Activated naive CD8-positive, alpha-beta T cell treated with anti-CD3 and anti-CD28 coated beads for 36 hours (primary cell): ENCODE measurements around the gene GRIP1. TPM values are rescaled to one million over a fixed set of nuclear protein-coding genes. Genes with fewer than 3 reads are reported as not detected.
A peak's percentile ranks its signal among the peaks of the same experiment; 100 is the strongest.

Experiments used
- DNase-seq: peaks from one replicate; pipeline ENCODE4 v3.0.0; 2021
- H3K27ac Mint-ChIP-seq: one replicate; pipeline ENCODE4 v1.8.0; 2022; ENCODE audit warnings: mild to moderate bottlenecking, moderate library complexity, mixed read lengths
- H3K27me3 Mint-ChIP-seq: one replicate; pipeline ENCODE4 v1.8.0; 2022; ENCODE audit warnings: mild to moderate bottlenecking, mixed read lengths
- H3K36me3 Mint-ChIP-seq: one replicate; pipeline ENCODE4 v1.8.0; 2021; ENCODE audit warnings: mild to moderate bottlenecking, mixed read lengths
- H3K4me1 Mint-ChIP-seq: one replicate; pipeline ENCODE4 v1.8.0; 2021; ENCODE audit warnings: mixed read lengths
- H3K4me3 Mint-ChIP-seq: one replicate; pipeline ENCODE4 v1.8.0; 2022; ENCODE audit warnings: mild to moderate bottlenecking, moderate library complexity, mixed read lengths
- H3K9me3 Mint-ChIP-seq: one replicate; pipeline ENCODE4 v1.8.0; 2022; ENCODE audit warnings: mixed read lengths
- total RNA-seq, 2 experiments: library from RNA; stranded (reverse); gene quantifications; one replicate each; pipeline ENCODE4 v1.2.3, GENCODE V29; 2021

Gene GRIP1
- 1 to 10 TPM; 2.2 to 3.4 TPM for total RNA-seq

GRCh38 chr12:66678338-66679275, at the start of gene GRIP1:
Gene GRIP1 (minus strand): TSS chr12:66679076. CDS start chr12:66678904, 172 bp downstream.
- no peak within 1 kb of the TSS for H3K27ac Mint-ChIP-seq
- no peaks in the 10 kb centered on the region for H3K4me1 Mint-ChIP-seq
- H3K36me3 Mint-ChIP-seq, result no peaks in the 10 kb centered on the region
- no peak within 1 kb of the TSS for H3K4me3 Mint-ChIP-seq
- H3K27me3 Mint-ChIP-seq, result peaks cover 11% of the 10 kb centered on the region
- no peak for DNase-seq
- no peaks in the 10 kb centered on the region for H3K9me3 Mint-ChIP-seq

GRCh38 chr12:66726556-66726955, 47.7 kb upstream of the GRIP1 start:
- H3K4me1 Mint-ChIP-seq, result peaks cover 3% of the 10 kb centered on the region
- H3K36me3 Mint-ChIP-seq, result no peaks in the 10 kb centered on the region
- no peaks in the 10 kb centered on the region for H3K27me3 Mint-ChIP-seq
- no peak overlapping the region for H3K4me3 Mint-ChIP-seq
- H3K9me3 Mint-ChIP-seq, result no peaks in the 10 kb centered on the region
- DNase-seq, result no peak
- H3K27ac Mint-ChIP-seq, result no peak overlapping the region

GRCh38 chr12:66725031-66725430, 46.2 kb upstream of the GRIP1 start:
- Mint-ChIP-seq H3K27ac (no peak overlapping the region), H3K27me3 (no peaks in the 10 kb centered on the region), H3K4me3 (no peak overlapping the region), H3K9me3 (no peaks in the 10 kb centered on the region), H3K36me3 (no peaks in the 10 kb centered on the region), H3K4me1 (peaks cover 3% of the 10 kb centered on the region)
- DNase-seq, result no peak

GRCh38 chr12:66724616-66725015, 45.7 kb upstream of the GRIP1 start:
- Mint-ChIP-seq H3K9me3 (no peaks in the 10 kb centered on the region), H3K27me3 (no peaks in the 10 kb centered on the region), H3K4me3 (no peak overlapping the region), H3K27ac (no peak overlapping the region), H3K36me3 (no peaks in the 10 kb centered on the region), H3K4me1 (peaks cover 3% of the 10 kb centered on the region)
- no peak for DNase-seq

- H3K27ac Mint-ChIP-seq, result no peak overlapping the region
- H3K9me3 Mint-ChIP-seq, result no peaks in the 10 kb centered on the region
- H3K27me3 Mint-ChIP-seq, result no peaks in the 10 kb centered on the region
- no peak for DNase-seq
- peaks cover 3% of the 10 kb centered on the region for H3K4me1 Mint-ChIP-seq
- H3K36me3 Mint-ChIP-seq, result no peaks in the 10 kb centered on the region
- H3K4me3 Mint-ChIP-seq, result no peak overlapping the region
Observed at GRCh38 chr12:66724026-66724425, 45.1 kb upstream of the GRIP1 start.

- peaks cover 15% of the 10 kb centered on the region for H3K4me1 Mint-ChIP-seq
Observed at GRCh38 chr12:66719862-66720261, 41.0 kb upstream of the GRIP1 start.

GRCh38 chr12:66717036-66717673, 38.3 kb upstream of the GRIP1 start:
- H3K27me3 Mint-ChIP-seq, result no peaks in the 10 kb centered on the region
- no peak overlapping the region for H3K4me3 Mint-ChIP-seq
- H3K9me3 Mint-ChIP-seq, result peaks cover 7% of the 10 kb centered on the region
- H3K4me1 Mint-ChIP-seq, result peaks cover 30% of the 10 kb centered on the region
- H3K27ac Mint-ChIP-seq, result no peak overlapping the region
- DNase-seq, result no peak
- H3K36me3 Mint-ChIP-seq, result peaks cover 4% of the 10 kb centered on the region

More at GRCh38 chr12:66719862-66720261, 41.0 kb upstream of the GRIP1 start:
- no peak overlapping the region for H3K4me3 Mint-ChIP-seq
- H3K36me3 Mint-ChIP-seq, result peaks cover under 1% of the 10 kb centered on the region
- no peak overlapping the region for H3K27ac Mint-ChIP-seq
- peaks cover 3% of the 10 kb centered on the region for H3K9me3 Mint-ChIP-seq
- DNase-seq, result no peak
- H3K27me3 Mint-ChIP-seq, result no peaks in the 10 kb centered on the region

GRCh38 chr12:66716522-66716921, 37.6 kb upstream of the GRIP1 start:
- Mint-ChIP-seq H3K4me1 (peaks cover 30% of the 10 kb centered on the region), H3K27ac (no peak overlapping the region), H3K4me3 (no peak overlapping the region), H3K36me3 (peaks cover 4% of the 10 kb centered on the region), H3K9me3 (peaks cover 7% of the 10 kb centered on the region), H3K27me3 (no peaks in the 10 kb centered on the region)
- peak; percentile 14 for DNase-seq

GRCh38 chr12:66714709-66715108, 35.8 kb upstream of the GRIP1 start:
- H3K9me3 Mint-ChIP-seq, result peaks cover 7% of the 10 kb centered on the region
- no peaks in the 10 kb centered on the region for H3K27me3 Mint-ChIP-seq
- H3K4me1 Mint-ChIP-seq, result peaks cover 33% of the 10 kb centered on the region
- no peak for DNase-seq
- H3K36me3 Mint-ChIP-seq, result peaks cover 4% of the 10 kb centered on the region
- no peak overlapping the region for H3K4me3 Mint-ChIP-seq
- H3K27ac Mint-ChIP-seq, result peak overlapping the region; percentile 5

GRCh38 chr12:66713984-66714383, 35.1 kb upstream of the GRIP1 start:
- Mint-ChIP-seq H3K36me3 (peaks cover 4% of the 10 kb centered on the region), H3K9me3 (peaks cover 7% of the 10 kb centered on the region), H3K27me3 (no peaks in the 10 kb centered on the region), H3K4me3 (peak overlapping the region; percentile 49), H3K4me1 (peaks cover 41% of the 10 kb centered on the region), H3K27ac (no peak overlapping the region)
- no peak for DNase-seq

- no peak for DNase-seq
- Mint-ChIP-seq H3K36me3 (peaks cover 4% of the 10 kb centered on the region), H3K4me3 (no peak overlapping the region), H3K9me3 (peaks cover 4% of the 10 kb centered on the region), H3K27ac (no peak overlapping the region), H3K27me3 (no peaks in the 10 kb centered on the region), H3K4me1 (peaks cover 32% of the 10 kb centered on the region)
Observed at GRCh38 chr12:66709893-66710292, 31.0 kb upstream of the GRIP1 start.

- Mint-ChIP-seq H3K4me3 (no peak overlapping the region), H3K27ac (no peak overlapping the region), H3K9me3 (no peaks in the 10 kb centered on the region), H3K27me3 (no peaks in the 10 kb centered on the region), H3K36me3 (no peaks in the 10 kb centered on the region), H3K4me1 (peaks cover 28% of the 10 kb centered on the region)
- DNase-seq, result no peak
Observed at GRCh38 chr12:66709457-66709773, 30.5 kb upstream of the GRIP1 start.

- DNase-seq, result no peak
- H3K9me3 Mint-ChIP-seq, result no peaks in the 10 kb centered on the region
- H3K4me3 Mint-ChIP-seq, result no peak overlapping the region
- peaks cover 28% of the 10 kb centered on the region for H3K4me1 Mint-ChIP-seq
- no peaks in the 10 kb centered on the region for H3K36me3 Mint-ChIP-seq
- H3K27me3 Mint-ChIP-seq, result no peaks in the 10 kb centered on the region
- no peak overlapping the region for H3K27ac Mint-ChIP-seq
Observed at GRCh38 chr12:66708704-66709456, 30.0 kb upstream of the GRIP1 start.

- Mint-ChIP-seq H3K9me3 (no peaks in the 10 kb centered on the region), H3K4me3 (no peak overlapping the region), H3K27ac (no peak overlapping the region), H3K4me1 (peaks cover 14% of the 10 kb centered on the region), H3K36me3 (no peaks in the 10 kb centered on the region), H3K27me3 (no peaks in the 10 kb centered on the region)
- DNase-seq, result no peak
Observed at GRCh38 chr12:66707002-66707697, 28.3 kb upstream of the GRIP1 start.
